CD4-positive, alpha-beta memory T cell (primary cell): ENCODE results near the gene MED20. TPM values are rescaled to one million over a fixed set of nuclear protein-coding genes. Genes with fewer than 3 reads are reported as not detected.

Experiments used
- CTCF ChIA-PET: fragments of 350-600 bp; sonication (Branson Sonifier 250); formaldehyde crosslinking; loops from one replicate; lab custom pipeline; 2021; ENCODE audit warnings: inconsistent platforms; ENCODE audit not compliant: partially characterized antibody; lab: Charles Lee
- POLR2A ChIA-PET: fragments of 350-600 bp; sonication (Branson Sonifier 250); formaldehyde crosslinking; loops from one replicate; lab custom pipeline; 2021; ENCODE audit not compliant: partially characterized antibody; lab: Charles Lee
- DNase-seq, 5 donors: peaks; one replicate each; pipeline versions ENCODE4 v3.0.0 to v3.0.0-alpha.2; 2020 to 2022; ENCODE audit warnings: mixed read lengths in 1 of 5
- H3K27ac ChIP-seq: one replicate; pipeline ENCODE4 v1.7.0; 2013; ENCODE audit warnings: low read depth, low read length
- H3K27me3 ChIP-seq: 2 replicates; pipeline ENCODE4 v1.7.0; 2013; ENCODE audit warnings: mild to moderate bottlenecking, low read length, moderate library complexity; ENCODE audit not compliant: insufficient read depth
- H3K36me3 ChIP-seq: 2 replicates; pipeline ENCODE4 v1.7.0; 2013; ENCODE audit warnings: mild to moderate bottlenecking, low read length, moderate library complexity; ENCODE audit not compliant: insufficient read depth
- H3K4me1 ChIP-seq: 2 replicates; pipeline ENCODE4 v1.7.0; 2013; ENCODE audit warnings: mild to moderate bottlenecking, low read length, moderate library complexity; ENCODE audit not compliant: insufficient read depth
- H3K4me3 ChIP-seq, 2 donors: one replicate each; pipeline ENCODE4 v1.7.0; 2013; ENCODE audit warnings: low read length in 2 of 2, mild to moderate bottlenecking in 1 of 2
- H3K9me3 ChIP-seq, 2 donors: one replicate each; pipeline ENCODE4 v1.7.0; 2013; ENCODE audit warnings: low read length in 2 of 2, control low read depth in 1 of 2; ENCODE audit not compliant: control insufficient read depth in 1 of 2
- H3K27ac Mint-ChIP-seq, 7 donors: one replicate each; pipeline ENCODE4 v1.8.0; 2020 to 2021; ENCODE audit warnings: mixed read lengths in 7 of 7, mild to moderate bottlenecking in 6 of 7, inconsistent platforms in 3 of 7, moderate library complexity in 3 of 7
- H3K27me3 Mint-ChIP-seq, 2 donors: one replicate each; pipeline ENCODE4 v1.8.0; 2020 to 2021; ENCODE audit warnings: mixed read lengths in 2 of 2
- H3K36me3 Mint-ChIP-seq, 2 donors: one replicate each; pipeline ENCODE4 v1.8.0; 2020 to 2021; ENCODE audit warnings: mixed read lengths in 2 of 2, inconsistent platforms in 1 of 2, mild to moderate bottlenecking in 1 of 2
- H3K4me1 Mint-ChIP-seq, 4 donors: one replicate each; pipeline ENCODE4 v1.8.0; 2020 to 2021; ENCODE audit warnings: mixed read lengths in 4 of 4, mild to moderate bottlenecking in 1 of 4
- H3K4me3 Mint-ChIP-seq, 8 donors: one replicate each; pipeline ENCODE4 v1.8.0; 2020 to 2021; ENCODE audit warnings: mixed read lengths in 8 of 8, mild to moderate bottlenecking in 7 of 8, moderate library complexity in 6 of 8, inconsistent platforms in 3 of 8
- H3K9me3 Mint-ChIP-seq, 8 donors: one replicate each; pipeline ENCODE4 v1.8.0; 2020 to 2021; ENCODE audit warnings: mixed read lengths in 8 of 8, mild to moderate bottlenecking in 5 of 8, inconsistent platforms in 3 of 8, moderate library complexity in 1 of 8
- intact Hi-C: fragments of 100-400 bp; cut with micrococcal nuclease; formaldehyde crosslinking; loops from one replicate; pipeline ENCODE4 v1.15.1; 2023
- polyA plus RNA-seq, 2 donors: library from polyadenylated mRNA; unstranded; fragments of 300-500 nt; fragmentation: Illumina TruSeq; gene quantifications; one replicate each; pipeline ENCODE4 v1.2.3, GENCODE V29; 2021
- total RNA-seq, 2 experiments: library from RNA; stranded (reverse); gene quantifications; one replicate each; pipeline ENCODE4 v1.2.3, GENCODE V29; 2021

Gene MED20
- total and polyA plus RNA-seq, 4 experiments from 2014 or later = 3.5 to 11.5 (median 8.2) TPM

GRCh38 chr6:41965429-41966213 is 44.7 kb upstream of the MED20 start:
- ChIA-PET POLR2A (interaction anchor here (1.0 to 1.4 kb wide), 2 partner anchors 45 to 81 kb away, joined by 3 read pairs; partner anchors contain the start of genes BYSL and MED20), CTCF (interaction anchor here (0.8 to 2.4 kb wide), 2 partner anchors 45 to 78 kb away, joined by 3 to 7 read pairs; partner anchors contain the start of genes BYSL and MED20)
- Histone ChIP-seq H3K36me3 (peaks cover 12% of the 10 kb centered on the region), H3K27ac (no peak overlapping the region), H3K4me3 (no peak overlapping the region), H3K27me3 (no peaks in the 10 kb centered on the region), H3K9me3 (no peaks in the 10 kb centered on the region), H3K4me1 (peaks cover 80% of the 10 kb centered on the region)
- no peak for DNase-seq
- no peaks in the 10 kb centered on the region for H3K27me3 Mint-ChIP-seq
- intact Hi-C loops = no loop called here
- peak overlapping the region in 5 of 7 donors; percentile 4 to 72 (median 47) for H3K27ac Mint-ChIP-seq
- no peaks in the 10 kb centered on the region for H3K9me3 Mint-ChIP-seq
- H3K4me3 Mint-ChIP-seq = no peak overlapping the region
- peaks cover 54 to 88% (median 69%) of the 10 kb centered on the region in 4 donors for H3K4me1 Mint-ChIP-seq
- H3K36me3 Mint-ChIP-seq = peaks cover 25 to 45% of the 10 kb centered on the region in 2 donors

DNA sequence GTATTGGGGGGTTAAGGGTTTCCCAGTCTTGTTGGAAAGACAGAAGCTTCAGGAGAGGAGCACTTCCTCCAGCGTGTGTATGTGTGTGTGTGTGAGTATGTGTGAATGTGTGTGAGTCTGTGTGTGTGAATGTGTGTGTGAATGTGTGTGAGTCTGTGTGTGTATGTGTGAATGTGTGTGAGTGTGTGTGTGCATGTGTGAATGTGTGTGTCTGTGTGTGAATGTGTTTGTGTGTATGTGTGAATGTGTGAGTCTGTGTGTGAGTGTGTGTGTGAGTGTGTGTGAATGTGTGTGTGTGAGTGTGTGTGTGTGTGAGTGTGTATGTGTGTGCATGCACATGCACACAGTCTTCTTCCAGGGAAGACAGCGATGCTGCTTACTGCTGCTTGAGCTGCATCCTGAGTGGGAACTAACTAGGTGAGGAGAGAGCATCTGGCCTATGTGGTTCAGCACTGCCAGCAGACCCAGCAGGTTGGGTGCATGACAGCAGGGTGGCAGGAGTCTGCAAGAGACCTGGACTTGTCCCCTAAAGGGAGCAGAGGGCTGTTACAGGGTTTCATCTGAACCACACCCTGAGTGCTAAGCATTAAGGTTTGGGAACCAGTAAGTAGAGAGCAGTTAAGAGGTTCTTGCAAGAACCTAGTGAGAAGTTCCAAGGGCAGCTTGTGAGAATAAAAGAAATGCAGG is 43.4 kb upstream of the MED20 start:
- intact Hi-C loops = no loop called here
- Histone ChIP-seq H3K27ac (no peak overlapping the region), H3K4me3 (no peak overlapping the region), H3K9me3 (no peaks in the 10 kb centered on the region), H3K4me1 (peaks cover 82% of the 10 kb centered on the region), H3K36me3 (peaks cover 12% of the 10 kb centered on the region), H3K27me3 (no peaks in the 10 kb centered on the region)
- peak in 1 of 5 donors; percentile 3 for DNase-seq
- Mint-ChIP-seq H3K4me3 (peak overlapping the region in 6 of 8 donors; percentile 22 to 54 (median 37)), H3K4me1 (peaks cover 55 to 90% (median 68%) of the 10 kb centered on the region in 4 donors), H3K27ac (peak overlapping the region; percentile 1 to 88 (median 50)), H3K9me3 (no peaks in the 10 kb centered on the region), H3K27me3 (no peaks in the 10 kb centered on the region), H3K36me3 (peaks cover 21 to 46% of the 10 kb centered on the region in 2 donors)
- POLR2A ChIA-PET = interaction anchor here (0.9 to 1.4 kb wide), 4 partner anchors 8 to 46 kb away, joined by 3 read pairs; partner anchors contain the start of genes BYSL and MED20
- CTCF ChIA-PET = interaction anchor here (0.7 to 2.4 kb wide), 3 partner anchors 38 to 80 kb away, joined by 3 to 7 read pairs (median 3); partner anchors contain the start of genes BYSL and MED20

GRCh38 chr6:41963371-41963770 is 42.4 kb upstream of the MED20 start:
- H3K9me3 ChIP-seq = no peaks in the 10 kb centered on the region
- H3K27ac ChIP-seq = no peak overlapping the region
- peak overlapping the region in 2 of 8 donors; percentile 11 to 47 for H3K4me3 Mint-ChIP-seq
- no peak for DNase-seq
- peaks cover 92% of the 10 kb centered on the region for H3K4me1 ChIP-seq
- ChIA-PET POLR2A (interaction anchor here (0.6 to 1.4 kb wide), 5 partner anchors 9 to 47 kb away, joined by 3 read pairs; partner anchors contain the start of gene CCND3), CTCF (interaction anchor here (0.7 to 2.4 kb wide), 2 partner anchors 39 to 81 kb away, joined by 3 to 7 read pairs; no protein-coding TSS in a partner anchor)
- H3K4me3 ChIP-seq = no peak overlapping the region
- no peaks in the 10 kb centered on the region for H3K9me3 Mint-ChIP-seq
- peaks cover 12% of the 10 kb centered on the region for H3K36me3 ChIP-seq
- no peaks in the 10 kb centered on the region for H3K27me3 ChIP-seq
- intact Hi-C loops = no loop called here
- peaks cover 27 to 54% of the 10 kb centered on the region in 2 donors for H3K36me3 Mint-ChIP-seq
- H3K27ac Mint-ChIP-seq = peak overlapping the region in 5 of 7 donors; percentile 1 to 74 (median 45)
- peaks cover 60 to 94% (median 75%) of the 10 kb centered on the region in 4 donors for H3K4me1 Mint-ChIP-seq
- H3K27me3 Mint-ChIP-seq = no peaks in the 10 kb centered on the region

GRCh38 chr6:41960028-41960427 is 39.1 kb upstream of the MED20 start:
- ChIA-PET POLR2A (interaction anchor here (0.6 to 2.2 kb wide), 3 partner anchors 18 to 247 kb away, joined by 3 to 5 read pairs (median 3); partner anchors contain the start of gene CCND3), CTCF (interaction anchor here (0.7 to 1.5 kb wide), 4 partner anchors 13 to 25 kb away, joined by 3 to 7 read pairs (median 4); no protein-coding TSS in a partner anchor)
- H3K4me1 ChIP-seq = peaks cover 80% of the 10 kb centered on the region
- H3K9me3 Mint-ChIP-seq = no peaks in the 10 kb centered on the region
- H3K27ac Mint-ChIP-seq = peak overlapping the region in 3 of 7 donors; percentile 36 to 38 (median 38)
- no peak for DNase-seq
- no peak overlapping the region for H3K4me3 ChIP-seq
- H3K27me3 Mint-ChIP-seq = no peaks in the 10 kb centered on the region
- intact Hi-C loops = no loop called here
- peaks cover 11% of the 10 kb centered on the region for H3K36me3 ChIP-seq
- peaks cover 28 to 49% of the 10 kb centered on the region in 2 donors for H3K36me3 Mint-ChIP-seq
- H3K4me1 Mint-ChIP-seq = peaks cover 50 to 83% (median 65%) of the 10 kb centered on the region in 4 donors
- H3K4me3 Mint-ChIP-seq = peak overlapping the region in 4 of 8 donors; percentile 17 to 46 (median 25)
- no peaks in the 10 kb centered on the region for H3K9me3 ChIP-seq
- no peaks in the 10 kb centered on the region for H3K27me3 ChIP-seq
- H3K27ac ChIP-seq = no peak overlapping the region

DNA sequence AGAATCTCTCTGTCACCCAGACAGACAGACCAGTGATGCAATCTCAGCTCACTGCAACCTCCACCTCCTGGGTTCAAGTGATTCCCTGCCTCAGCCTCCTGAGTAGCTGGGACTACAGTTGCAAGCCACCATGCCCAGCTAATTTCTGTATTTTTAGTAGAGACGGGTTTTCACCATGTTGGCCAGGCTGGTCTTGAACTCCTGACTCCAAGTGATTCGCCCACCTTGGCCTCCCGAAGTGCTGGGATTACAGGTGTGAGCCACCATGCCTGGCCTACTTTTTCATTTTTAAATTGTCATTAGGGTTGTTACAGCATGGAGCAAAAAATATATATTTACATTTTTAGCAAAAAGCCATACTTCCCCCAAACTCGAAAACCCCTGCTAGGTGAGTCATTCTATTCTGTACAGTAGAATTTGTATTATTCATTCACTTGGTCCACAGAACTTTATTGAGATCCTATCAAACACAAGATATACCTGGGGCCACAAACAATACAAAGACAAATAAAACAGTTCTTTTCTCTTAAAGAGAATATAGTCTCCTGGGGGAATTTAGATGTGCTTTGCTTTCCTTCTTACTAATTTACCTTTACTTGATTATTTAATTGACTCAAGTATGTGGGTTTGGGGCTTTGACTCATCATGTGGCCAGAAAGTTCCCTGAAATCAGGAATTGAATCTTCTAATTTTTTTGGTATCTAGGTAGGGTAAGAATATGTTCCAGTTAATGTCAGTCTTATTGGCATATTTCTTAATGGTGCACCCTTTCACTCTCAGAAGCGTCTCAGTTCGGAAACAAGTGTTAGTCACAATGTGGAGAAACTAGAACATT is 37.3 kb upstream of the MED20 start:
- ChIA-PET CTCF (no interaction called here), POLR2A (interaction anchor here (0.6 kb wide), 1 partner anchor 10 kb away, joined by 3 read pairs; no protein-coding TSS in a partner anchor)
- no peaks in the 10 kb centered on the region for H3K27me3 ChIP-seq
- H3K27ac ChIP-seq = no peak overlapping the region
- intact Hi-C loops = no loop called here
- H3K9me3 Mint-ChIP-seq = no peaks in the 10 kb centered on the region
- peak overlapping the region in 5 of 8 donors; percentile 3 to 66 (median 56) for H3K4me3 Mint-ChIP-seq
- no peaks in the 10 kb centered on the region for H3K9me3 ChIP-seq
- peak overlapping the region; percentile 16 to 87 (median 45) for H3K27ac Mint-ChIP-seq
- no peak for DNase-seq
- H3K4me3 ChIP-seq = no peak overlapping the region
- no peaks in the 10 kb centered on the region for H3K27me3 Mint-ChIP-seq
- peaks cover 44 to 77% (median 57%) of the 10 kb centered on the region in 4 donors for H3K4me1 Mint-ChIP-seq
- peaks cover 7% of the 10 kb centered on the region for H3K36me3 ChIP-seq
- H3K36me3 Mint-ChIP-seq = peaks cover 23 to 48% of the 10 kb centered on the region in 2 donors
- peaks cover 73% of the 10 kb centered on the region for H3K4me1 ChIP-seq

- Mint-ChIP-seq H3K27me3 (no peaks in the 10 kb centered on the region), H3K9me3 (no peaks in the 10 kb centered on the region), H3K4me3 (peak overlapping the region in 2 of 8 donors; percentile 7 to 23), H3K27ac (peak overlapping the region in 4 of 7 donors; percentile 10 to 63 (median 52)), H3K36me3 (peaks cover 21 to 49% of the 10 kb centered on the region in 2 donors), H3K4me1 (peaks cover 42 to 81% (median 57%) of the 10 kb centered on the region in 4 donors)
- peaks cover 69% of the 10 kb centered on the region for H3K4me1 ChIP-seq
- H3K27ac ChIP-seq = no peak overlapping the region
- no peak for DNase-seq
- H3K4me3 ChIP-seq = no peak overlapping the region
- peaks cover 8% of the 10 kb centered on the region for H3K36me3 ChIP-seq
- ChIA-PET POLR2A (no interaction called here), CTCF (no interaction called here)
- intact Hi-C loops = no loop called here
- H3K27me3 ChIP-seq = no peaks in the 10 kb centered on the region
- no peaks in the 10 kb centered on the region for H3K9me3 ChIP-seq
Measured at GRCh38 chr6:41957117-41957516, 36.2 kb upstream of the MED20 start.
